Smooth muscle cell (in vitro differentiated cells): ENCODE results near the gene KCNJ6. TPM values are rescaled to one million over a fixed set of nuclear protein-coding genes. Genes with fewer than 3 reads are reported as not detected.

Experiments
- DNase-seq: peaks from one replicate; lab custom pipeline; 2025; ENCODE audit not compliant: unreplicated experiment; lab: John Stamatoyannopoulos, UW
- H2AFZ ChIP-seq: fragments of 200-600 bp; sonication (generic); 2 replicates; pipeline ENCODE4 v1.6.0; 2016; ENCODE audit warnings: antibody characterized with exemption, low read depth, mild to moderate bottlenecking
- H3F3A ChIP-seq: fragments of 200-600 bp; sonication (generic); 2 replicates; pipeline ENCODE4 v1.6.0; 2017; ENCODE audit warnings: antibody characterized with exemption, low read depth
- H3K27ac ChIP-seq: fragments of 200-600 bp; sonication (generic); 2 replicates; pipeline ENCODE4 v1.5.1; 2016; ENCODE audit warnings: low read depth, mild to moderate bottlenecking
- H3K27me3 ChIP-seq: fragments of 200-600 bp; sonication (generic); 2 replicates; pipeline ENCODE4 v1.6.1; 2016; ENCODE audit warnings: low read depth, mild to moderate bottlenecking
- H3K36me3 ChIP-seq: fragments of 200-600 bp; sonication (generic); 2 replicates; pipeline ENCODE4 v1.5.1; 2016; ENCODE audit warnings: low read depth
- H3K4me1 ChIP-seq: fragments of 200-600 bp; sonication (generic); 2 replicates; pipeline ENCODE4 v1.5.1; 2016; ENCODE audit warnings: low read depth
- H3K4me2 ChIP-seq: fragments of 200-600 bp; sonication (generic); 2 replicates; pipeline ENCODE4 v1.6.0; 2016; ENCODE audit warnings: mild to moderate bottlenecking
- H3K4me3 ChIP-seq: fragments of 200-600 bp; sonication (generic); 2 replicates; pipeline ENCODE4 v1.5.1; 2016; ENCODE audit warnings: mild to moderate bottlenecking
- H3K79me2 ChIP-seq: fragments of 200-600 bp; sonication (generic); 2 replicates; pipeline ENCODE4 v1.6.0; 2016; ENCODE audit warnings: low read depth, mild to moderate bottlenecking
- H3K9ac ChIP-seq: fragments of 200-600 bp; sonication (generic); 2 replicates; pipeline ENCODE4 v1.6.0; 2016; ENCODE audit warnings: low read depth
- H3K9me3 ChIP-seq: fragments of 200-600 bp; sonication (generic); replicated peaks from 2 replicates; pipeline ENCODE4 v1.5.1; 2016; ENCODE audit warnings: low read depth
- H4K20me1 ChIP-seq: fragments of 200-600 bp; sonication (generic); 2 replicates; pipeline ENCODE4 v1.6.0; 2016; ENCODE audit warnings: low read depth
- CTCF ChIP-seq: fragments of 200-600 bp; sonication (generic); IDR thresholded peaks from 2 replicates; pipeline ENCODE4 v1.5.1; 2017; ENCODE audit warnings: borderline replicate concordance, mild to moderate bottlenecking, antibody characterized with exemption; ENCODE audit not compliant: insufficient read depth, poor library complexity, severe bottlenecking
- WGBS: methylation state at CpG from one replicate; pipeline ENCODE4 v1.1.7; 2016; ENCODE audit warnings: low lambda C conversion rate; 5-methylcytosine and 5-hydroxymethylcytosine counted together
- polyA plus RNA-seq: library from polyadenylated mRNA; unstranded; fragments of >200 nt; fragmentation: Nextera tagmentation; extraction: Ambion mirVana; gene quantifications from 2 replicates; pipeline ENCODE4 v1.2.1, GENCODE V29; 2016
- total RNA-seq: library from RNA; depleted of rRNA; stranded (reverse); fragments of >200 nt; gene quantifications from 2 replicates; pipeline ENCODE4 v1.2.3, GENCODE V29; 2014

Gene KCNJ6
- total and polyA plus RNA-seq, 2 experiments from 2014 or later = 0.15 to 0.27 TPM

- Histone ChIP-seq H3K4me2 (peak overlapping the region; percentile 56), H3K79me2 (no peaks in the 10 kb centered on the region), H3K9me3 (no peaks in the 10 kb centered on the region), H3K36me3 (no peaks in the 10 kb centered on the region), H3K4me1 (peaks cover 10% of the 10 kb centered on the region), H3K27ac (peak overlapping the region; percentile 76), H3K4me3 (no peak overlapping the region), H3F3A (no peaks in the 10 kb centered on the region), H3K27me3 (no peaks in the 10 kb centered on the region), H2AFZ (peak overlapping the region; percentile 43), H4K20me1 (no peaks in the 10 kb centered on the region), H3K9ac (peak overlapping the region; percentile 9)
- 48% methylated on average over 8 of the region's 8 CpGs for WGBS
- TF ChIP-seq CTCF = no peak
- no peak for DNase-seq
Observed at GRCh38 chr21:37855647-37856625, 60.3 kb downstream of the KCNJ6 start.

- Histone ChIP-seq H3K27ac (peak overlapping the region; percentile 76), H4K20me1 (no peaks in the 10 kb centered on the region), H3K4me3 (no peak overlapping the region), H2AFZ (peak overlapping the region; percentile 14), H3K9ac (no peak overlapping the region), H3K4me2 (peak overlapping the region; percentile 56), H3K9me3 (no peaks in the 10 kb centered on the region), H3K4me1 (peaks cover 10% of the 10 kb centered on the region), H3F3A (no peaks in the 10 kb centered on the region), H3K27me3 (no peaks in the 10 kb centered on the region), H3K79me2 (no peaks in the 10 kb centered on the region), H3K36me3 (no peaks in the 10 kb centered on the region)
- DNase-seq = no peak
- no peak for TF ChIP-seq CTCF
- 93% methylated on average over 2 of the region's 2 CpGs for WGBS
Observed at GRCh38 chr21:37855271-37855646, 61.0 kb downstream of the KCNJ6 start.

- no peak for DNase-seq
- H2AFZ ChIP-seq = no peak overlapping the region
- H4K20me1 ChIP-seq = no peaks in the 10 kb centered on the region
- no peak for TF ChIP-seq CTCF
- peak overlapping the region; percentile 44 for H3K4me2 ChIP-seq
- H3K36me3 ChIP-seq = no peaks in the 10 kb centered on the region
- H3K4me1 ChIP-seq = peaks cover 5% of the 10 kb centered on the region
- no peak overlapping the region for H3K27ac ChIP-seq
- H3K9ac ChIP-seq = no peak overlapping the region
- no peaks in the 10 kb centered on the region for H3F3A ChIP-seq
- no peaks in the 10 kb centered on the region for H3K79me2 ChIP-seq
- no peaks in the 10 kb centered on the region for H3K27me3 ChIP-seq
- no peak overlapping the region for H3K4me3 ChIP-seq
- 70% methylated on average over 4 of the region's 4 CpGs for WGBS
- no peaks in the 10 kb centered on the region for H3K9me3 ChIP-seq
Observed at GRCh38 chr21:37849506-37850102, 66.7 kb downstream of the KCNJ6 start.
